Right cardiac atrium (tissue), 5 donors: ENCODE measurements around the gene DDX39B. TPM values are rescaled to one million over a fixed set of nuclear protein-coding genes. Genes with fewer than 3 reads are reported as not detected.

Experiments used
- polyA plus RNA-seq: library from polyadenylated mRNA; stranded (reverse); fragments of 200-250 nt; gene quantifications from one replicate; pipeline ENCODE4 v1.2.3, GENCODE V29; 2013
- total RNA-seq, 4 donors: library from RNA; stranded (reverse); fragmentation: NEBNext Ultra II Directional; extraction: Animal tissue kit (Norgen Biotek cat#: 25700); gene quantifications; one replicate each; pipeline ENCODE4 v1.2.1, GENCODE V29; 2021
- donor health status: healthy with polysubstance abuse.
- donor health status: DM: no; HTN: yes; CAD: no.
- donor health status: DM: no; HTN: no; CAD: no.
- donor health status: DM: no; HTN: yes; CAD: no; lungs with severe emphysema.
- donor health status: DM: yes; HTN: yes; CAD: no.

The DDX39B gene
- total and polyA plus RNA-seq, 5 donors = 145 to 235 (median 202) TPM

Other genes starting within 250 kb of the DDX39B start
- 100 to 1,000 TPM; 283 to 475 (median 403) TPM for gene HLA-B, start 184.8 kb downstream of the DDX39B start, total RNA-seq
- 448 TPM for gene HLA-B, start 184.8 kb downstream of the DDX39B start, polyA plus RNA-seq
- 10 to 100 TPM; 10.1 to 13.6 (median 11.3) TPM for gene MICA, start 138.4 kb downstream of the DDX39B start, total RNA-seq
- gene MICA, start 138.4 kb downstream of the DDX39B start, polyA plus RNA-seq = 8.8 TPM
- gene MICB, start 43.9 kb downstream of the DDX39B start, total RNA-seq = 1 to 10 TPM; 1.6 to 1.8 (median 1.6) TPM
- gene MICB, start 43.9 kb downstream of the DDX39B start, polyA plus RNA-seq = 1.2 TPM
- not detected for gene MCCD1, start 13.0 kb downstream of the DDX39B start, total RNA-seq
- gene MCCD1, start 13.0 kb downstream of the DDX39B start, polyA plus RNA-seq = not detected
- 1 to 10 TPM; 1.7 to 3.8 (median 2.6) TPM for gene ATP6V1G2, start 4.6 kb upstream of the DDX39B start, total RNA-seq
- 2.8 TPM for gene ATP6V1G2, start 4.6 kb upstream of the DDX39B start, polyA plus RNA-seq
- gene NFKBIL1, start 5.6 kb upstream of the DDX39B start, total RNA-seq = 10 to 100 TPM; 12.2 to 19.3 (median 14.6) TPM
- gene NFKBIL1, start 5.6 kb upstream of the DDX39B start, polyA plus RNA-seq = 16.7 TPM
- gene LTA, start 30.3 kb upstream of the DDX39B start, total RNA-seq = not detected
- 0.07 TPM for gene LTA, start 30.3 kb upstream of the DDX39B start, polyA plus RNA-seq
- gene TNF, start 33.6 kb upstream of the DDX39B start, total RNA-seq = under 1 TPM; 0.42 to 0.71 (median 0.53) TPM
- gene TNF, start 33.6 kb upstream of the DDX39B start, polyA plus RNA-seq = 0.23 TPM
- gene LTB, start 40.4 kb upstream of the DDX39B start, total RNA-seq = 1 to 10 TPM in 1 of 4 donors, under 1 TPM in 2, not detected in 1; 0.59 to 1.5 (median 0.60) TPM
- gene LTB, start 40.4 kb upstream of the DDX39B start, polyA plus RNA-seq = 0.61 TPM
- gene LST1, start 44.3 kb upstream of the DDX39B start, total RNA-seq = 10 to 100 TPM; 10.2 to 16.6 (median 12.4) TPM
- 7.8 TPM for gene LST1, start 44.3 kb upstream of the DDX39B start, polyA plus RNA-seq
- gene NCR3, start 51.0 kb upstream of the DDX39B start, total RNA-seq = under 1 TPM in 2 of 4 donors, not detected in 2; 0.26 to 0.31 TPM
- gene NCR3, start 51.0 kb upstream of the DDX39B start, polyA plus RNA-seq = 0.11 TPM
- 10 to 100 TPM; 17.9 to 29.9 (median 21.3) TPM for gene AIF1, start 73.2 kb upstream of the DDX39B start, total RNA-seq
- 14.7 TPM for gene AIF1, start 73.2 kb upstream of the DDX39B start, polyA plus RNA-seq
- 100 to 1,000 TPM in 2 of 4 donors, 10 to 100 TPM in 2; 96.9 to 110 (median 103) TPM for gene PRRC2A, start 78.7 kb upstream of the DDX39B start, total RNA-seq
- gene PRRC2A, start 78.7 kb upstream of the DDX39B start, polyA plus RNA-seq = 95.2 TPM
- gene BAG6, start 110.7 kb upstream of the DDX39B start, total RNA-seq = 100 to 1,000 TPM; 230 to 260 (median 256) TPM
- 226 TPM for gene BAG6, start 110.7 kb upstream of the DDX39B start, polyA plus RNA-seq
- 1 to 10 TPM in 2 of 4 donors, under 1 TPM in 2; 0.48 to 2.8 (median 1.4) TPM for gene APOM, start 113.9 kb upstream of the DDX39B start, total RNA-seq
- 3.9 TPM for gene APOM, start 113.9 kb upstream of the DDX39B start, polyA plus RNA-seq
- 10 to 100 TPM; 18.5 to 20.7 (median 20.1) TPM for gene C6orf47, start 118.8 kb upstream of the DDX39B start, total RNA-seq
- 21.2 TPM for gene C6orf47, start 118.8 kb upstream of the DDX39B start, polyA plus RNA-seq
- gene GPANK1, start 123.0 kb upstream of the DDX39B start, total RNA-seq = 10 to 100 TPM; 16.8 to 23.9 (median 20.0) TPM
- 24.6 TPM for gene GPANK1, start 123.0 kb upstream of the DDX39B start, polyA plus RNA-seq
- 100 to 1,000 TPM; 110 to 123 (median 116) TPM for gene CSNK2B, start 124.1 kb upstream of the DDX39B start, total RNA-seq
- 158 TPM for gene CSNK2B, start 124.1 kb upstream of the DDX39B start, polyA plus RNA-seq
- gene LY6G5B, start 128.0 kb upstream of the DDX39B start, total RNA-seq = 1 to 10 TPM; 4.0 to 8.7 (median 5.9) TPM
- gene LY6G5B, start 128.0 kb upstream of the DDX39B start, polyA plus RNA-seq = 4.6 TPM
- 1 to 10 TPM; 2.1 to 3.8 (median 2.3) TPM for gene LY6G5C, start 139.1 kb upstream of the DDX39B start, total RNA-seq
- gene LY6G5C, start 139.1 kb upstream of the DDX39B start, polyA plus RNA-seq = 5.0 TPM
- gene ABHD16A, start 161.3 kb upstream of the DDX39B start, total RNA-seq = 10 to 100 TPM; 28.4 to 37.0 (median 31.7) TPM
- gene ABHD16A, start 161.3 kb upstream of the DDX39B start, polyA plus RNA-seq = 28.1 TPM
- gene LY6G6F, start 164.9 kb upstream of the DDX39B start, total RNA-seq = not detected
- not detected for gene LY6G6F, start 164.9 kb upstream of the DDX39B start, polyA plus RNA-seq
- not detected for gene LY6G6D, start 173.3 kb upstream of the DDX39B start, total RNA-seq
- not detected for gene LY6G6D, start 173.3 kb upstream of the DDX39B start, polyA plus RNA-seq
- gene LY6G6C, start 179.7 kb upstream of the DDX39B start, total RNA-seq = not detected
- gene LY6G6C, start 179.7 kb upstream of the DDX39B start, polyA plus RNA-seq = 0.18 TPM
- under 1 TPM in 3 of 4 donors, not detected in 1; 0.31 to 0.37 (median 0.35) TPM for gene MPIG6B, start 181.4 kb upstream of the DDX39B start, total RNA-seq
- gene MPIG6B, start 181.4 kb upstream of the DDX39B start, polyA plus RNA-seq = 0.20 TPM
- 10 to 100 TPM; 42.4 to 55.6 (median 49.3) TPM for gene DDAH2, start 187.3 kb upstream of the DDX39B start, total RNA-seq
- gene DDAH2, start 187.3 kb upstream of the DDX39B start, polyA plus RNA-seq = 57.4 TPM
- gene CLIC1, start 194.5 kb upstream of the DDX39B start, total RNA-seq = 100 to 1,000 TPM in 3 of 4 donors, 10 to 100 TPM in 1; 99.4 to 153 (median 116) TPM
- gene CLIC1, start 194.5 kb upstream of the DDX39B start, polyA plus RNA-seq = 116 TPM
- gene MSH5, start 198.0 kb upstream of the DDX39B start, total RNA-seq = 1 to 10 TPM; 2.6 to 3.2 (median 3.0) TPM
- 1.8 TPM for gene MSH5, start 198.0 kb upstream of the DDX39B start, polyA plus RNA-seq
- gene SAPCD1, start 220.7 kb upstream of the DDX39B start, total RNA-seq = under 1 TPM in 1 of 4 donors, not detected in 3; 0.50 TPM
- gene SAPCD1, start 220.7 kb upstream of the DDX39B start, polyA plus RNA-seq = 0.25 TPM
- 10 to 100 TPM in 1 of 4 donors, 1 to 10 TPM in 3; 3.4 to 12.8 (median 8.2) TPM for gene VWA7, start 235.3 kb upstream of the DDX39B start, total RNA-seq
- gene VWA7, start 235.3 kb upstream of the DDX39B start, polyA plus RNA-seq = 3.2 TPM